Measurements from ENCODE around the gene GARIN5A. TPM values are rescaled to one million over a fixed set of nuclear protein-coding genes. Genes with fewer than 3 reads are reported as not detected.

Gene GARIN5A
- total RNA-seq, 1 experiment from 2014 or later = 3.7 TPM

- Histone ChIP-seq H3K27ac (no peak overlapping the region), H3K4me3 (no peak overlapping the region), H3K9me3 (ENCODE audit: insufficient read depth, low read depth) (no peaks in the 10 kb centered on the region), H2AFZ (no peak overlapping the region), H3K27me3 (ENCODE audit: insufficient read depth, low read depth) (peaks cover 82% of the 10 kb centered on the region), H3K4me2 (no peak overlapping the region), H3K4me1 (replicated peaks; ENCODE audit: insufficient read depth) (no peaks in the 10 kb centered on the region), H4K20me1 (ENCODE audit: insufficient read depth) (no peaks in the 10 kb centered on the region), H3F3A (ENCODE audit: insufficient read depth, low read depth) (no peaks in the 10 kb centered on the region), H3K9me2 (ENCODE audit: insufficient read depth) (no peaks in the 10 kb centered on the region), H3K79me2 (ENCODE audit: low read depth) (no peaks in the 10 kb centered on the region), H3K36me3 (ENCODE audit: low read depth) (no peaks in the 10 kb centered on the region)
- POLR2A ChIA-PET (ENCODE audit: unreplicated experiment) = no interaction called here
- DNase-seq = no peak
- TF ChIP-seq, protein P1, sequence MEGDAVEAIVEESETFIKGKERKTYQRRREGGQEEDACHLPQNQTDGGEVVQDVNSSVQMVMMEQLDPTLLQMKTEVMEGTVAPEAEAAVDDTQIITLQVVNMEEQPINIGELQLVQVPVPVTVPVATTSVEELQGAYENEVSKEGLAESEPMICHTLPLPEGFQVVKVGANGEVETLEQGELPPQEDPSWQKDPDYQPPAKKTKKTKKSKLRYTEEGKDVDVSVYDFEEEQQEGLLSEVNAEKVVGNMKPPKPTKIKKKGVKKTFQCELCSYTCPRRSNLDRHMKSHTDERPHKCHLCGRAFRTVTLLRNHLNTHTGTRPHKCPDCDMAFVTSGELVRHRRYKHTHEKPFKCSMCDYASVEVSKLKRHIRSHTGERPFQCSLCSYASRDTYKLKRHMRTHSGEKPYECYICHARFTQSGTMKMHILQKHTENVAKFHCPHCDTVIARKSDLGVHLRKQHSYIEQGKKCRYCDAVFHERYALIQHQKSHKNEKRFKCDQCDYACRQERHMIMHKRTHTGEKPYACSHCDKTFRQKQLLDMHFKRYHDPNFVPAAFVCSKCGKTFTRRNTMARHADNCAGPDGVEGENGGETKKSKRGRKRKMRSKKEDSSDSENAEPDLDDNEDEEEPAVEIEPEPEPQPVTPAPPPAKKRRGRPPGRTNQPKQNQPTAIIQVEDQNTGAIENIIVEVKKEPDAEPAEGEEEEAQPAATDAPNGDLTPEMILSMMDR (conservative IDR thresholded peaks at IDR 0.05) = no peak
- no peak for TF ChIP-seq EZH2 (IDR thresholded peaks at IDR 0.05; ENCODE audit: low read depth)
- intact Hi-C loops (cut with micrococcal nuclease; ENCODE audit: unreplicated experiment) = no loop called here
- CTCF ChIA-PET = no interaction called here
- no TSS peak for BruUV-seq (replicated peaks)
These were observed 25.5 kb downstream of the GARIN5A start for GRCh38 chr19:50451223-50451534.

- intact Hi-C loops (cut with micrococcal nuclease; ENCODE audit: unreplicated experiment) = no loop called here
- no peak overlapping the region for H2AFZ ChIP-seq
- DNase-seq = no peak
- no peaks in the 10 kb centered on the region for H3K79me2 ChIP-seq (ENCODE audit: low read depth)
- TF ChIP-seq, protein P1 (conservative IDR thresholded peaks at IDR 0.05) = no peak
- no peak for TF ChIP-seq EZH2 (IDR thresholded peaks at IDR 0.05; ENCODE audit: low read depth)
- H3K27me3 ChIP-seq (ENCODE audit: insufficient read depth, low read depth) = peaks cover 83% of the 10 kb centered on the region
- no peaks in the 10 kb centered on the region for H3K36me3 ChIP-seq (ENCODE audit: low read depth)
- no peaks in the 10 kb centered on the region for H3F3A ChIP-seq (ENCODE audit: insufficient read depth, low read depth)
- POLR2A ChIA-PET (ENCODE audit: unreplicated experiment) = interaction anchor here (0.8 kb wide), 1 partner anchor 109 kb away, joined by 4 read pairs; no protein-coding TSS in a partner anchor
- H3K4me3 ChIP-seq = no peak overlapping the region
- no peaks in the 10 kb centered on the region for H3K9me2 ChIP-seq (ENCODE audit: insufficient read depth)
- no peaks in the 10 kb centered on the region for H3K9me3 ChIP-seq (ENCODE audit: insufficient read depth, low read depth)
- no peak overlapping the region for H3K4me2 ChIP-seq
- no peaks in the 10 kb centered on the region for H3K4me1 ChIP-seq (replicated peaks; ENCODE audit: insufficient read depth)
- CTCF ChIA-PET = no interaction called here
- H4K20me1 ChIP-seq (ENCODE audit: insufficient read depth) = no peaks in the 10 kb centered on the region
- BruUV-seq (replicated peaks) = no TSS peak
- H3K27ac ChIP-seq = no peak overlapping the region
These were observed 26.1 kb downstream of the GARIN5A start for GRCh38 chr19:50450369-50451222.

GRCh38 chr19:50449236-50449899, 27.3 kb downstream of the GARIN5A start:
- Histone ChIP-seq H3K9me2 (ENCODE audit: insufficient read depth) (no peaks in the 10 kb centered on the region), H3K4me2 (no peak overlapping the region), H3K27ac (no peak overlapping the region), H3K36me3 (ENCODE audit: low read depth) (no peaks in the 10 kb centered on the region), H3K9me3 (ENCODE audit: insufficient read depth, low read depth) (no peaks in the 10 kb centered on the region), H3K79me2 (ENCODE audit: low read depth) (no peaks in the 10 kb centered on the region), H3K4me1 (replicated peaks; ENCODE audit: insufficient read depth) (no peaks in the 10 kb centered on the region), H4K20me1 (ENCODE audit: insufficient read depth) (no peaks in the 10 kb centered on the region), H3K4me3 (no peak overlapping the region), H3K27me3 (ENCODE audit: insufficient read depth, low read depth) (peaks cover 77% of the 10 kb centered on the region), H2AFZ (no peak overlapping the region), H3F3A (ENCODE audit: insufficient read depth, low read depth) (no peaks in the 10 kb centered on the region)
- BruUV-seq (replicated peaks) = no TSS peak
- DNase-seq = no peak
- POLR2A ChIA-PET (ENCODE audit: unreplicated experiment) = interaction anchor here (0.8 kb wide), 1 partner anchor 108 kb away, joined by 4 read pairs; no protein-coding TSS in a partner anchor
- CTCF ChIA-PET = no interaction called here
- intact Hi-C loops (cut with micrococcal nuclease; ENCODE audit: unreplicated experiment) = no loop called here
- TF ChIP-seq EZH2 (IDR thresholded peaks at IDR 0.05; ENCODE audit: low read depth) = no peak
- TF ChIP-seq, protein P1 (conservative IDR thresholded peaks at IDR 0.05) = no peak

All from PC-9 (cell line).